Activated T-helper 1 cell treated with anti-CD3 and anti-CD28 coated beads, Interleukin-2, amount 50 U/mL, for 16 hours (primary cell): ENCODE measurements around the gene COL4A2.

ENCODE experiments used
- DNase-seq, 2 donors: peaks; one replicate each; pipeline ENCODE4 v3.0.0-alpha.2; 2020; ENCODE audit warnings: low read depth in 1 of 2, low spot score in 1 of 2

COL4A2 gene

DNA sequence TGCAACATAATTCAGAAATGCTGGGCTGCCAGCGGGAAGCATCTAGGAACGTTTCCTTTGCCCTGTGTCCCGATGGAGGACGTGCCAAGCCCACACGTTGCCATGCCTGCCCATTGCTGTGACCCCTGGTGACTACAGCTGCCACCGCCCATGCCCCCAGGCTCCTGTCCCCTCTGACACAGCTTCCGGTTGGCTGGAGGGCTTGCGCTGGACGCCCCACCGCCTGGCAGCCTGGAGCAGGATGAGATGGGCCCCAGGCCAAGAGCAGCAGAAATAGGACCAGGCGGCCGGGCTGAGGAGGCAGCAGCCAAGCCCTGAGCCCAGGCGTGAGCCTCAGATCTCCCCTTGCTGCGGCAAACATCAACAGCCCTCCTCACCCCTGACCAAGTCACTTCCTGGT is 125.9 kb downstream of the COL4A2 start:
- DNase-seq = no peak

DNA sequence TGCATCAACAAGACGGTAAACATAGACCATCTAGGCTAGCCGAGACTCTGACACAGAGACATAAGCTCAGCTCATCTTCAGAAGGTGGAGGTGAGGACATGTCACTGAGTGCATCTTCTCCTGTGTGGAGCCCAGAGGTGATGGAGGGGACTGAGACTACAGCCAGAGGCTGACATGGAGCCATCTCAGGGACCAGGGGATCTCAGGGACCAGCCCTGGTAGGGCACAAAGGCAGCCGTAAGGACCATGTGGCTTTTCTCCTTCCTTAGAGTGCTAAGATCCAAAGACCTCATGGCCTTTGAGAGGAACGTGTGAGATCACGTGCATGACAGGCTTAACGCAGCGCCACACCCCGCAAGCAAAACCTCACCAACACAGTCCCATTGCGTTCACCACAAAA is 127.5 kb downstream of the COL4A2 start:
- no peak for DNase-seq

DNA sequence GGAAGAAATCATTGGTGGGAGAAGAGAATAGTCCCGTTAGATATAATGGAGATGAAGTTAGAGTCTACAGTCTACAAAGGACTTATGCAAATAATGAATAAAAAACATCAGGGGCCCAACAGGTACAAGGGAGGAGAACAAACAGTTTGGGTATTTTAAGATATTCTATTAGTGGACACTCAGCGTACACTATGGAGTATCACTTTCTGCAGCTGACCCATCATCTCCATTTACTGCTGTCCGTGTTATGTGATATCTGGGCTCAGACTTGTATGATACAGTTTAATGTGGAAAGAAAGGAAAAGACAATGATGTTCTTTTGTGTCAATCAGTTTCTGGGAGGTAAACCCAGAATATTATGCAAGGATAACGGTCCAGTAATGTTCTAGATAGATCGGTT is 128.2 kb downstream of the COL4A2 start:
- no peak for DNase-seq

DNA sequence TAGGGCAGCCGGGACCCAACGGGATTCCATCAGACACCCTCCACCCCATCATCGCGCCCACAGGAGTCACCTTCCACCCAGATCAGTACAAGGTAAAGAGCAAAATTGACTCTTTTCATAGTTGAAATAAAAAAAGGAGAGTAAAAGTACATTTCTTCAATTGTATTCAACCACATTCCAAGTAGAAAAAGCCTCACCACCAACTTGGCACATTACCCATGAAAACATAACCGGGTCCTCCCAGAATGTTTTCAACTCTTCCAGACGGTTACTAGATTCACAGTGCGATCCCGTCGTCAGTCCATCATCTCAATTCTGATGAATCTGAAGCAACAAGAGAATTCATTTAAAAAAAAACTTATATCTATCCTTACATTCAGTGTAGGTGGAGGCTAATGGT is 129.2 kb downstream of the COL4A2 start:
- no peak for DNase-seq

DNA sequence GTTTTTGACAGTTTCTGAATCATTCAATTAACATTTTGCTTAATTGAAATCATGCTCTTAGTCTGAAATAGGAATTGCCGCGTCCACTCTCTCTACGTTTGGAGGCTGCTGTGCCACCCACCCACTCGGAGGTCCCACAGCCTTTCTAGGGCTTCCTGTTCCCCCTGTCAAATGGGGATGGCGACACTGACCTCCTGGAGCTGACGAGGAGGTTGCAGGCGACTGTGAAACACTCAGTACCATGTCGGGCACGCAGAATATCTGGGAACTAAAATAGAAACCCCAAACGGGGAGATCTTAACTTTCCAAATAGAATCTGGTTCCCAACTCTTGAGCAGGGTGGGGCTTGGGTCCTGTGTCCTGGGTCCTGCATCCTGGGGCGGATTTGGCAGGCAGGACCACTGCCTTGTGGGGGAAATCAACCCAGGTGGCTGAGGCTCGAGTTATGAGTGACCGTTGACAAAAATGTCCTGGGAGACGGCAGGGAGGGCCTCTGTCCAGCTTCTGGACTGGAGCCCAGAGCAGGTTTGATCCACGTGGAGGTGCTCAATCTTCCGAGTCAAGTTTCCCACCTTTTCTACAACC is 129.8 kb downstream of the COL4A2 start:
- no peak for DNase-seq

DNA sequence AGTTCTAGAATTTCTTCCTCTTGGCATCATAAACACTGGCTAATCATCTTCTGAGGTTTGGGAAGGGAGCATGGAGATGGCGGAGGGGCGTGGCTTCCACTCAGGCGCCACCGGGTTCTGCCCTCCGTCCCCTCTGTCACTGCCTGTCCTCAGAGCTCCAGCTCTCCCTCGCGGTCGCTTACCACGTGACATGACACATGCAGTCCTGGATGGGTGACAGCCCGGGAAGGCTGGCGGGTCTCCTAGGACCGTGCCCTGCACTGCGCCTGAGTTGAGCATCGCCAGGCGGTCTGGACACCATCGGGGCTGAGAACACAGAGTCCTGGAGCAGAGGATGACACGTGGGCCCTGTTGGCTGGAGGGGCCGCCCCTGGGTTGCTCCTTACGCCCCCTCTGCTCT is 131.1 kb downstream of the COL4A2 start:
- DNase-seq = no peak

DNA sequence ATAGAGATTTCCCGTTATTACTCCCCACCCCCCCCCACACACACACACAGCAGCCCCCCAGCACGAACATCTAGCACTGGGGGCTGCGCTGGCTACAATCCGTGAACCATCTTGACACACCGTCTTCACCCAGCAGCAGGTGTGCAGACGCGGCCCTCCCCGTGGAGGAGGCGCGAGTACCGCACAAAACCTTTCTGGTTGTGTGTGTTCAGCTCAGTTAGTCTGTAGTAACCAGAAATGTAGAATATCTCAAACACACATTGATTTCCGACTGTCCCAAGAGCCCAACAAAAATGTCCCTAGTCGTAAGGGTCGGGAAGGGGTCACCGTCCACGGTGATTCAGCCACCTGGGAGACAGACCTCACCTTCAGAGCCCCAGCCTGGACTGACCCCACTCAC is 131.7 kb downstream of the COL4A2 start:
- DNase-seq = no peak

DNA sequence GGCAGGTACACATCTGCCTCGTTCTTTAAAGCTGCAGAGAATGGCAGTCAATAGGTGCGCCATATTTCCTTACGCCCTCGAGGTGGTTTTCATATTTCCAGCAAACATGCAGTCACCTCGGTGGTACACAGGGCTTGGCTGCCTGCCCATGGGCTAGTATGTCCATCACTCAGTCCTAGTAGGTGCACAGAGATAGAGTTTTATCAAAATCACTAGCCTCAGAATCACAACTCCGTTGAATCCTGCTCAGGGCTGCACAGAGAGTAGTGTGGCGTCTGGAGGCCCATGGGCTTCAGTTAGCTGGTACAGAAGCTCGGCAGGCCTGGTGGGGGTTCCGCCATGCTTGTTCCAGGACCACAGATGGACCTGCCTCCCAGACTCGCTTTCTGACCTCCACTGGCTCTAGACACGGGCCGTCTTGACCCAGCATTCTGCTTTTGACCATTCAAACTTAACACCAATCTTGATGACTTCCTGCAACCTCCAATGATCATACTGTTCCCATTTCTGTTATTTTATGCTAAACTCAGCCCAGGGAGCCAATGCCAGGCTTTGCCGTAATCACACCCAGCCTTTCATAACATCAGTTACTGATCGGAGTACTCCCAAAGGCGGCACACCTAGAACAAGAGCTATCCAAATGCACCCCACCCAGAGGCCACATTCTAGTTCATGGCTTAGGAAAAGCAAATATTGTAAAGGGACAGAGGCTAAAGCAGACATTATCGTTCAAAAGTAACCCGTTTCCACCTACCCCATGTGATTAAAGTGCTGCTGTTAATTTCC is 134.1 kb downstream of the COL4A2 start:
- DNase-seq = no peak

DNA sequence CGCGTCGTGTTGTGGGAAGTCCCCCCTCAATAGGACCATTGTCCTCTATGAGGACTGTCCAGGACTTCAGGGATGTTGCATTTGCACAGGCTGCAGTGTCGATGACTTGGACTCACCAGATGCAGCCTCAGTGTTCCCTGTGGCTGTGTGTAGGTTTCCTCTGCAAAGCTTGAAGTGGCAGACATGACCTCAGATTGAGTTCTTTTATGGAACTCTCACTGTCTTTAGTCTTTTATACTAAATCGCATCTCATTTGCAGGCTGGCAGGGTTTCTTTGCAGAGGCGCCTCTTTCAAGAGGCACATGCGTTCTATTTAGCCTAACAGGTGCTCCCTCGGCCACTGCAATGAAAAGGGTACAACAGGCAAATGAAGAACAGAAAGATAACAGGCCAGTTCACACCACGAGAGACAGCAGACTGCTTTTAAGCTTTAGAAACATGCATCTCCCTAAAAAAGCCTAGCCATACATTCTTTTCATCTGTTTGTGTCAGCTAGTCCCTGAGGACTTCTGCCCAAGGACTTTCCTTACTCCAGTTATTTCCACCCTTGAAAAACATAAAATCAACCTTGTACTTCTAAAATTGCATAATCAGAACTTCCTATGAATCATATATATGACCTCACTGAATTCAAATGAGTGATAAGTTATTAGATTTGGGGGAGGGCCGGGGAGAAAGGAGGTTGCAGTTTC is 136.0 kb downstream of the COL4A2 start:
- no peak for DNase-seq

DNA sequence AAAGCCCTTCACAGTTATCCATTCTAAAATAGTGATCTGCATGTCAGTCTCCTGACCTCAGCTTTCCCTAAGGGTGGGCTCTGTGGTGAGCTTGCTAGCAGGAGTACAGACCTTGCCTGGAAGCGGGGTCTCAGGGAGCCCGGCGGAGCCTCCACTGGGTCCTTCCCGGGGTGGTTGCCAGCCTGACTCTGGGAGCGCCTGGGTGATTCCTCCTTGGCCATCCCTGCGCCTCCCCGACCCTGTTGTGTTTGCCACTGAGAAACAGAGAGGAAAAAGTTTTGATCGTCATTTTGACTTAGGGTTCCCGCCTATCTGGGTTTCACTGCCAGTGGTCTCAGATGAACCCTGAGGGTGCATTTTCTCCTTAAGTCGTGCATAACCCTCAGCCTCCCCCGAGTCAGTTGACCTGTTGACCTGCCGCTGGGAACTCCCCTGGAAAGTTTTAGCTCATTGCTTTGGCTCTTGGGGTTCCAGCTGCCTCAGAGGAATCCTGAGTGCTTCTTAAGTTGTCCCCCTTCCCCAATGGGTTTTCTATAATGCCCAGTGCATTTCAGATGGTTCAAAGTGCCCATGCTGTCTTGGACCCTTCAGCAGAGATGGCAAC is 136.6 kb downstream of the COL4A2 start:
- no peak for DNase-seq

DNA sequence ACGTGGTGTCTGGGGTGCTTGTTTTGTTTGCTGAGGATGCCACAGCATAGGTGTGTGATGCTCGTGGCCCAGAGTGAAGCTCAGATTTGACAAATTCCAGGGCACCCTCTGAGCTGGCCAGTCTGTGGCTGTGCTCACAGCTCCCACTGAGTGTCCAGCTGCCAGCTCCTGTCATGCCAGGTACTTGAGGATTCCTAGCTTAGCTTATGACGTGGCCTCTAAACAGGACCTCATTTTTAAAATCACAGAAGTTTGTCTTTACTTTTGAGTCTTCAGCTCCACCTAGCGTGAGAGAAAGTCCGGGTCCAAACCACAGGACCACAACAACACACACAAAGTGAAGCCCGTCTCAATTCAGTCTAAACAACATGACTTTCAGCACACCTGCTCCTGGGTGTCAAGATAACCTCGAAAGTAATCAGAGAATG is 137.2 kb downstream of the COL4A2 start:
- no peak for DNase-seq

DNA sequence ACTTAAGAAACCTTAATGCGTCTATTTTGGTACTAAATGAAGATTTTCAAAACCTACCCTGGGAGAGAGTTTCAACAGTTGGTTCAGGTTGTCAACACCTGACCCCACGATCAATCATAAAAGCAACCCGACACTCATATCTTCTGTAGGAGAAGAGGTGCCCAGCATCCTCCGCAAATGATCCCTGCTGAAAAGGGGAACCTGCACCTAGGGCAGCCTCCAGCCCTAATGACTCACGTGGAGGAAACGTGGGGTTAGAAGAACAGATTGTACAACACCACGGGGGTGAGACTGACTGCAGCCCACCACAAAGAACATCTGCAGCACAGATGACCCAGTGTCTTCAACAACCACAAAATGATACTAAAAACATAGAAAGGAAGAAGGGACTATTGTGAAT is 138.1 kb downstream of the COL4A2 start:
- no peak for DNase-seq

DNA sequence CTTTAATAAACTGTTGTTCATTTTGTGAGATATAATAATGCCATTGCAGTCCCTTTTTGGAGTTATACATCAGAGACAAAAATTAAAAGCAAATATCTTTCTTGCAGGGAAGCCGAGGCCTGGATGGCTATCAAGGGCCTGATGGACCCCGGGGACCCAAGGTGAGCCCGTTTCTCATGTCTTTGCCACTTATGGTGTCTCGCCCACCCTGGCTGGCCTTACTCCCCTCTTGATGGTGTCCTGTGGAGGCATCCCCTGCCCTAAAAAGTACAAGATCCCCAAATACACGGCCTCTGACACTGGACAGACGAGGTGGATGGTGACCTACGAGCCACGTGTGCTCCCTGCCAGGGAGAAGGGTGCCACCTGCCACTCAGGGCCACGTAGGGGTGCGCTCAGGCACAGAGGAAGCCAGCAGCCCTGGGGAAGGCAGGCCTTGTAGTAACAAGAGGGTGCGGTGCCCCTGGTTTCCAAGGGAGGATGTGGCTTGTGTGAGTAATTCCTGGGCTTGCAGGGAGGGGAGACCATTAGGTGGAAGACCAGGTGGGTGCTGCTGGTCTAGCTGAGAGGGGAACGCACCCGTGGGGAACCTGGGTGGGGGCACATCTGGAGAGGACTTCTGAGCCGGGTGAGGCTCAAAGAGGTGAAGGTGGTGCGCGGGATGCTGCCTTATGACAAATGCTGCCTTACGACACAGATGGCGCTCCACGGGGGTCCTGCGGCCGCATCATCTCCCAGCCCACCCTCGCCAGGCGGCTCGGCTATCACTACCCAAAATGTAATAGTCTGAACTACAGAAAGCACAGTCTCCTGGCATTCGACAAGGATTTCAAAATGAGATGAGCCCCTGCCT is 138.9 kb downstream of the COL4A2 start:
- no peak for DNase-seq

DNA sequence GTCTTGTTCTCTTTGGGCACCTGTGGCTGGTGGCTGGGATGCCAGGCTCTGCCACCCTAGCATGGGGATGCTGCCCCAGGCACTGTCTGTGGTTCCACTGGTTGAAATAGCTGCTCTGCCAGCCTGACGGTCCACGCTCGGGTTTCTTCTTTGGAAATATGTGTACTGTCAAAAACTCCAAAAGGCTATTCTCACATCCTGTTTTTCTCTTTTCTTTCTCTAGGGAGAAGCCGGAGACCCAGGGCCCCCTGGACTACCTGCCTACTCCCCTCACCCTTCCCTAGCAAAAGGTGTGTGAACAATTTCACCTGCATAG is 139.4 kb downstream of the COL4A2 start:
- DNase-seq = no peak

DNA sequence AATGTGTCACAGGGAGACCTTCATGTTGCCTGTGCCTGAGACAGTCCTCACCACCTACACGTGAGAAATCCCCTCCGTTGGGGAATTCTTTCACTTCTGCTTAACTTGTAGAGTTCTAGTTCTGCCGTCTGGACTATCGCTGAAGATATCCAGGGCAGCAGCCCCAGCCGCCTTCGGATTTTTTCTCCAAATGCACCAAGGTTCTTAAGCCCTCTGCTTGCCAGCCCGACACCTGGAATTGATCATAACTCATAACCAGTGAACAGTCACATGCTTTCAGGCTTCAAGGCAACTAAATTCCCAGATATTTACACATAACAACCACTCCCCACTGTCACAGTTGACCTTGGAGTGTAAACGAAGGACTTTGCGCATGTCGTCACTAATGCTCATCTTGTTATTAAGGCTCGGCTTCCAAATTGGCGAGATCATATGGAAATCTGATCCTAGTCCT is 140.0 kb downstream of the COL4A2 start:
- no peak for DNase-seq

DNA sequence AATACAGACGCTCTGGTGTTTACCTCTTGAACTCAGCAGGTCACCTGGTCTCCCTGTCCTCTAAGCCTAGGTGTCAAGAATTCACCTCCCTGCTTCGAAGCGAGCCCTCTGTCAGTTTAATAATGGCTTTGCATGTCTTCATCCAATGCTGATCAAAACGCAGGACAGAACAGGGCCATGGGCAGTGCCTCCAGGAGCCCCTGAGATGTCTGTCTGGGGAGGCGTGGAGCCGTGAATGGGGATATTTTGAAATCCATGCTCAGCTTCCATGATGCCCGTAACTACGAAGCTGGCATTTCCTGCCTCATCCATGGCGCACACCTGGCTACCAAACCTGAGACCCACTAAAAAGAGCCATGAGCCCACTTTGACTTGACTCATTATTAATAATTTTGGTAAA is 140.7 kb downstream of the COL4A2 start:
- no peak for DNase-seq

DNA sequence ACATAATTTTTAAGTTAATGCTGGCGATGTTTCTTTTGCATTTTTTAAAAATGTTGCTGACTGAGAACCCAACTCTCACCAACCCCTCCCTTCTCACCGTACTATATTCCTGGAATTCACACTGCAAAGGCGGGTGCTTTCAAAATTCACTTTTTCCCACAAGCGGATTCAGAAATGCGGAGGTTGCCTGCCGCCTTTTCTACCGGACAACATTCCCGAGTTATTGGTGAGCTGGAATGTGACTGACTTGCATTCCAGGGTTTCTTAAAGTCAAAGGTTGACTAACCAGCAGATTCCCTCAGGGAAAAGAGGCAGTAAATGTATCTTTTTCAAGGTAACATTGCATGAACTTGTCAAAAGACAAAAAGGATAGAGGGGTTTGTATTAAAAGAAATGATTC is 141.1 kb downstream of the COL4A2 start:
- DNase-seq = no peak

DNA sequence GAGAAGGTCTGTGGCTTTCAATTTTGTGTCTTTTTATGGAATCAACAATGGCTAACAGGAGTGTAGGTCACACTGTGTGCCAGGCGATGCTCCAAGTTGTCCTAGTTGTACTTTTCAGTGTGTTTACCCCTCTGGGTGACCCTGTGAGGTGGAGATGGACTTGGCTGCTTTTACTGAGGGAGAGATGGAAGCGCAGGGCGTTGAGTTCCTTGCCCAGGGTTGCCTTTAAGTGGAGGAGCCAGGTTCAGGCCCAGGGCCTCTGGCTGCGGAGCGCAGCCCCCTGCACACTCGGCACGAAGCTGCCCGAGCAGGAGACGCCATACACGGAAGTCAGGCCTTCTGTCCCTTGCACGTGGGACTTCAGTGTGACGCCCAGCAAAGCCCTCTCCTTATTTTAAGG is 141.6 kb downstream of the COL4A2 start:
- no peak for DNase-seq

DNA sequence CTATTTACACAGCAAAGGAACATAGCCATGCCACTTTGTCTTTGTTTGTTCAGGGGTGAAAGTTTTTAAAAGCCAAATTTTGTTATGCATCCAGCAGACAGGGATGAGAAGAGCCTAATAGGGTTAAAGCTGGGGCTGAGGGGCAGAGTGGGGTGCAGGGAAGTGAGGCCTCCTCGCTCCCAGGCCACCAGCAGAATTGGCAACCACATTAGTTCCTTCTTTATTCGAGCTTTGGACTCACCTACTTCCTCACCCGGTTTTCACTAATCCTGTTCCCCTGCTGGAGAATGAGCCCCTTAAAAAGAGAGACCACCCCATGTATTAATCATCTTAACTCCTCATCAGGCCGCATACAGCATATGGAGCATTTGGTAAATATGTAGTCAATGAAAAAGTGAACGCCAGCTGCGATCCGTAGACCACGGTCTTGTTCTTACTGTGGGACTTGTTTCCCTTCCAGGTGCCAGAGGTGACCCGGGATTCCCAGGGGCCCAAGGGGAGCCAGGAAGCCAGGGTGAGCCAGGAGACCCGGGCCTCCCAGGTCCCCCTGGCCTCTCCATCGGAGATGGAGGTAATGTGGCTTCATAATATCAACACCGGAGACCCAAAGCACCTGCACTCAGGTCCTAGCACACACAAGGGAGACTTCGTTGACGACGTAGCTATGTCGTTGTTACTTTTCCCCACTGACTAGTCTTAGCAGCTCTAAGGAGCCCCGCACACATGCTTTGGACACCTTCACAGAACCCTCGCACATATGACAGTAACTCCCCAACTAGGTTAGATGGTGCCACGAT is 142.3 kb downstream of the COL4A2 start:
- DNase-seq = no peak
